CD4-positive, alpha-beta memory T cell (primary cell): ENCODE measurements around the gene HOXB1. TPM values are rescaled to one million over a fixed set of nuclear protein-coding genes. Genes with fewer than 3 reads are reported as not detected.

Source experiments
- CTCF ChIA-PET: fragments of 350-600 bp; sonication (Branson Sonifier 250); formaldehyde crosslinking; loops from one replicate; lab custom pipeline; 2021; ENCODE audit warnings: inconsistent platforms; ENCODE audit not compliant: partially characterized antibody; lab: Charles Lee
- POLR2A ChIA-PET: fragments of 350-600 bp; sonication (Branson Sonifier 250); formaldehyde crosslinking; loops from one replicate; lab custom pipeline; 2021; ENCODE audit not compliant: partially characterized antibody; lab: Charles Lee
- DNase-seq, 5 donors: peaks; one replicate each; pipeline versions ENCODE4 v3.0.0 to v3.0.0-alpha.2; 2020 to 2022; ENCODE audit warnings: mixed read lengths in 1 of 5
- H3K27ac ChIP-seq: one replicate; pipeline ENCODE4 v1.7.0; 2013; ENCODE audit warnings: low read depth, low read length
- H3K27me3 ChIP-seq: 2 replicates; pipeline ENCODE4 v1.7.0; 2013; ENCODE audit warnings: mild to moderate bottlenecking, low read length, moderate library complexity; ENCODE audit not compliant: insufficient read depth
- H3K36me3 ChIP-seq: 2 replicates; pipeline ENCODE4 v1.7.0; 2013; ENCODE audit warnings: mild to moderate bottlenecking, low read length, moderate library complexity; ENCODE audit not compliant: insufficient read depth
- H3K4me1 ChIP-seq: 2 replicates; pipeline ENCODE4 v1.7.0; 2013; ENCODE audit warnings: mild to moderate bottlenecking, low read length, moderate library complexity; ENCODE audit not compliant: insufficient read depth
- H3K4me3 ChIP-seq, 2 donors: one replicate each; pipeline ENCODE4 v1.7.0; 2013; ENCODE audit warnings: low read length in 2 of 2, mild to moderate bottlenecking in 1 of 2
- H3K9me3 ChIP-seq, 2 donors: one replicate each; pipeline ENCODE4 v1.7.0; 2013; ENCODE audit warnings: low read length in 2 of 2, control low read depth in 1 of 2; ENCODE audit not compliant: control insufficient read depth in 1 of 2
- H3K27ac Mint-ChIP-seq, 7 donors: one replicate each; pipeline ENCODE4 v1.8.0; 2020 to 2021; ENCODE audit warnings: mixed read lengths in 7 of 7, mild to moderate bottlenecking in 6 of 7, inconsistent platforms in 3 of 7, moderate library complexity in 3 of 7
- H3K27me3 Mint-ChIP-seq, 2 donors: one replicate each; pipeline ENCODE4 v1.8.0; 2020 to 2021; ENCODE audit warnings: mixed read lengths in 2 of 2
- H3K36me3 Mint-ChIP-seq, 2 donors: one replicate each; pipeline ENCODE4 v1.8.0; 2020 to 2021; ENCODE audit warnings: mixed read lengths in 2 of 2, inconsistent platforms in 1 of 2, mild to moderate bottlenecking in 1 of 2
- H3K4me1 Mint-ChIP-seq, 4 donors: one replicate each; pipeline ENCODE4 v1.8.0; 2020 to 2021; ENCODE audit warnings: mixed read lengths in 4 of 4, mild to moderate bottlenecking in 1 of 4
- H3K4me3 Mint-ChIP-seq, 8 donors: one replicate each; pipeline ENCODE4 v1.8.0; 2020 to 2021; ENCODE audit warnings: mixed read lengths in 8 of 8, mild to moderate bottlenecking in 7 of 8, moderate library complexity in 6 of 8, inconsistent platforms in 3 of 8
- H3K9me3 Mint-ChIP-seq, 8 donors: one replicate each; pipeline ENCODE4 v1.8.0; 2020 to 2021; ENCODE audit warnings: mixed read lengths in 8 of 8, mild to moderate bottlenecking in 5 of 8, inconsistent platforms in 3 of 8, moderate library complexity in 1 of 8
- intact Hi-C: fragments of 100-400 bp; cut with micrococcal nuclease; formaldehyde crosslinking; loops from one replicate; pipeline ENCODE4 v1.15.1; 2023
- polyA plus RNA-seq, 2 donors: library from polyadenylated mRNA; unstranded; fragments of 300-500 nt; fragmentation: Illumina TruSeq; gene quantifications; one replicate each; pipeline ENCODE4 v1.2.3, GENCODE V29; 2021
- total RNA-seq, 2 experiments: library from RNA; stranded (reverse); gene quantifications; one replicate each; pipeline ENCODE4 v1.2.3, GENCODE V29; 2021

Gene HOXB1
- total and polyA plus RNA-seq, 4 experiments from 2014 or later, result not detected

- peaks cover 10% of the 10 kb centered on the region for H3K4me1 ChIP-seq
- intact Hi-C loops, result no loop called here
- no peak overlapping the region for H3K4me3 ChIP-seq
- no peaks in the 10 kb centered on the region for H3K27me3 ChIP-seq
- DNase-seq, result no peak
- Mint-ChIP-seq H3K27ac (no peak overlapping the region), H3K27me3 (peaks cover 3 to 11% of the 10 kb centered on the region in 2 donors), H3K4me1 (peaks cover 3 to 11% (median 6%) of the 10 kb centered on the region in 4 donors), H3K4me3 (no peak overlapping the region), H3K9me3 (no peaks in the 10 kb centered on the region), H3K36me3 (peaks cover 0 to 3% of the 10 kb centered on the region in 2 donors)
- no peaks in the 10 kb centered on the region for H3K36me3 ChIP-seq
- H3K27ac ChIP-seq, result no peak overlapping the region
- ChIA-PET POLR2A (no interaction called here), CTCF (no interaction called here)
- H3K9me3 ChIP-seq, result no peaks in the 10 kb centered on the region
These were observed 35.9 kb upstream of the HOXB1 start for GRCh38 chr17:48566717-48567116.

GRCh38 chr17:48565925-48566710 lies 35.3 kb upstream of the HOXB1 start:
- intact Hi-C loops, result no loop called here
- CTCF ChIA-PET, result no interaction called here
- H3K4me3 Mint-ChIP-seq, result no peak overlapping the region

GRCh38 chr17:48565022-48565554 lies 34.3 kb upstream of the HOXB1 start:
- intact Hi-C loops, result no loop called here
- no peaks in the 10 kb centered on the region for H3K36me3 ChIP-seq
- H3K27me3 ChIP-seq, result no peaks in the 10 kb centered on the region
- no peak overlapping the region for H3K27ac ChIP-seq
- Mint-ChIP-seq H3K27ac (peak overlapping the region in 1 of 7 donors; percentile 31), H3K4me3 (no peak overlapping the region), H3K36me3 (no peaks in the 10 kb centered on the region), H3K27me3 (peaks cover 3 to 11% of the 10 kb centered on the region in 2 donors), H3K4me1 (peaks cover 5 to 10% (median 7%) of the 10 kb centered on the region in 4 donors), H3K9me3 (no peaks in the 10 kb centered on the region)
- CTCF ChIA-PET, result no interaction called here
- no peak for DNase-seq
- H3K9me3 ChIP-seq, result no peaks in the 10 kb centered on the region
- H3K4me3 ChIP-seq, result no peak overlapping the region
- POLR2A ChIA-PET, result no interaction called here
- H3K4me1 ChIP-seq, result peaks cover 15% of the 10 kb centered on the region

More at GRCh38 chr17:48565925-48566710, 35.3 kb upstream of the HOXB1 start:
- POLR2A ChIA-PET, result no interaction called here
- no peak for DNase-seq
- H3K4me1 Mint-ChIP-seq, result peaks cover 5 to 10% (median 7%) of the 10 kb centered on the region in 4 donors
- no peak overlapping the region for H3K4me3 ChIP-seq
- H3K36me3 Mint-ChIP-seq, result no peaks in the 10 kb centered on the region
- peaks cover 15% of the 10 kb centered on the region for H3K4me1 ChIP-seq
- no peaks in the 10 kb centered on the region for H3K9me3 Mint-ChIP-seq
- H3K36me3 ChIP-seq, result no peaks in the 10 kb centered on the region
- H3K27me3 ChIP-seq, result no peaks in the 10 kb centered on the region
- H3K27me3 Mint-ChIP-seq, result peaks cover 3 to 11% of the 10 kb centered on the region in 2 donors
- no peaks in the 10 kb centered on the region for H3K9me3 ChIP-seq
- no peak overlapping the region for H3K27ac ChIP-seq
- H3K27ac Mint-ChIP-seq, result no peak overlapping the region

GRCh38 chr17:48564188-48565021 lies 33.6 kb upstream of the HOXB1 start:
- Mint-ChIP-seq H3K27me3 (peaks cover 3 to 8% of the 10 kb centered on the region in 2 donors), H3K4me1 (peaks cover 5 to 10% (median 7%) of the 10 kb centered on the region in 4 donors), H3K36me3 (no peaks in the 10 kb centered on the region), H3K9me3 (no peaks in the 10 kb centered on the region), H3K27ac (peak overlapping the region in 1 of 7 donors; percentile 31), H3K4me3 (peak overlapping the region in 1 of 8 donors; percentile 12)
- CTCF ChIA-PET, result no interaction called here
- Histone ChIP-seq H3K9me3 (no peaks in the 10 kb centered on the region), H3K27me3 (no peaks in the 10 kb centered on the region), H3K4me1 (peaks cover 15% of the 10 kb centered on the region), H3K36me3 (no peaks in the 10 kb centered on the region), H3K27ac (no peak overlapping the region), H3K4me3 (no peak overlapping the region)
- POLR2A ChIA-PET, result interaction anchor here (2.0 kb wide), 1 partner anchor 23 kb away, joined by 5 read pairs; no protein-coding TSS in a partner anchor
- intact Hi-C loops, result no loop called here
- DNase-seq, result no peak

GRCh38 chr17:48563867-48564187 lies 33.0 kb upstream of the HOXB1 start:
- Histone ChIP-seq H3K27ac (no peak overlapping the region), H3K36me3 (no peaks in the 10 kb centered on the region), H3K4me1 (peaks cover 15% of the 10 kb centered on the region), H3K27me3 (no peaks in the 10 kb centered on the region), H3K4me3 (no peak overlapping the region), H3K9me3 (no peaks in the 10 kb centered on the region)
- intact Hi-C loops, result no loop called here
- no peak overlapping the region for H3K27ac Mint-ChIP-seq
- POLR2A ChIA-PET, result interaction anchor here (2.0 kb wide), 1 partner anchor 22 kb away, joined by 5 read pairs; no protein-coding TSS in a partner anchor
- H3K4me1 Mint-ChIP-seq, result peaks cover 5 to 10% (median 6%) of the 10 kb centered on the region in 4 donors
- H3K36me3 Mint-ChIP-seq, result no peaks in the 10 kb centered on the region
- H3K4me3 Mint-ChIP-seq, result peak overlapping the region in 2 of 8 donors; percentile 27 to 37
- DNase-seq, result no peak
- no peaks in the 10 kb centered on the region for H3K9me3 Mint-ChIP-seq
- H3K27me3 Mint-ChIP-seq, result peaks cover 3 to 5% of the 10 kb centered on the region in 2 donors
- CTCF ChIA-PET, result no interaction called here

GRCh38 chr17:48563385-48563838 lies 32.6 kb upstream of the HOXB1 start:
- Histone ChIP-seq H3K27me3 (no peaks in the 10 kb centered on the region), H3K4me3 (no peak overlapping the region), H3K36me3 (no peaks in the 10 kb centered on the region), H3K4me1 (peaks cover 13% of the 10 kb centered on the region), H3K27ac (no peak overlapping the region), H3K9me3 (no peaks in the 10 kb centered on the region)
- intact Hi-C loops, result no loop called here
- H3K4me1 Mint-ChIP-seq, result peaks cover 2 to 7% (median 4%) of the 10 kb centered on the region in 4 donors
- CTCF ChIA-PET, result no interaction called here
- H3K27me3 Mint-ChIP-seq, result peaks cover 2 to 3% of the 10 kb centered on the region in 2 donors
- H3K4me3 Mint-ChIP-seq, result peak overlapping the region in 2 of 8 donors; percentile 27 to 37
- H3K27ac Mint-ChIP-seq, result no peak overlapping the region
- POLR2A ChIA-PET, result interaction anchor here (2.0 kb wide), 1 partner anchor 22 kb away, joined by 5 read pairs; no protein-coding TSS in a partner anchor
- no peaks in the 10 kb centered on the region for H3K36me3 Mint-ChIP-seq
- no peak for DNase-seq
- no peaks in the 10 kb centered on the region for H3K9me3 Mint-ChIP-seq

- Mint-ChIP-seq H3K4me3 (no peak overlapping the region), H3K27me3 (peaks cover 0 to 3% of the 10 kb centered on the region in 2 donors), H3K36me3 (no peaks in the 10 kb centered on the region), H3K27ac (no peak overlapping the region), H3K9me3 (no peaks in the 10 kb centered on the region), H3K4me1 (peaks cover 0 to 5% (median 2%) of the 10 kb centered on the region in 4 donors)
- ChIA-PET POLR2A (interaction anchor here (2.0 kb wide), 1 partner anchor 21 kb away, joined by 5 read pairs; no protein-coding TSS in a partner anchor), CTCF (no interaction called here)
- Histone ChIP-seq H3K27me3 (no peaks in the 10 kb centered on the region), H3K9me3 (no peaks in the 10 kb centered on the region), H3K27ac (no peak overlapping the region), H3K4me3 (no peak overlapping the region), H3K36me3 (no peaks in the 10 kb centered on the region), H3K4me1 (peaks cover 12% of the 10 kb centered on the region)
- intact Hi-C loops, result no loop called here
- no peak for DNase-seq
These were observed 32.1 kb upstream of the HOXB1 start for GRCh38 chr17:48562934-48563333.
